GM19239 (cell line): Measurements from ENCODE around the gene CMKLR1.

Experiments used
- DNase-seq: peaks from one replicate; pipeline ENCODE4 v3.0.0; 2011; ENCODE audit warnings: low spot score; ENCODE audit not compliant: insufficient read length
- FAIRE-seq: peaks from 2 replicates; lab custom pipeline; 2011; peaks lifted over from hg19 to GRCh38; lab: Jason Lieb, UNC

CMKLR1 gene

DNA sequence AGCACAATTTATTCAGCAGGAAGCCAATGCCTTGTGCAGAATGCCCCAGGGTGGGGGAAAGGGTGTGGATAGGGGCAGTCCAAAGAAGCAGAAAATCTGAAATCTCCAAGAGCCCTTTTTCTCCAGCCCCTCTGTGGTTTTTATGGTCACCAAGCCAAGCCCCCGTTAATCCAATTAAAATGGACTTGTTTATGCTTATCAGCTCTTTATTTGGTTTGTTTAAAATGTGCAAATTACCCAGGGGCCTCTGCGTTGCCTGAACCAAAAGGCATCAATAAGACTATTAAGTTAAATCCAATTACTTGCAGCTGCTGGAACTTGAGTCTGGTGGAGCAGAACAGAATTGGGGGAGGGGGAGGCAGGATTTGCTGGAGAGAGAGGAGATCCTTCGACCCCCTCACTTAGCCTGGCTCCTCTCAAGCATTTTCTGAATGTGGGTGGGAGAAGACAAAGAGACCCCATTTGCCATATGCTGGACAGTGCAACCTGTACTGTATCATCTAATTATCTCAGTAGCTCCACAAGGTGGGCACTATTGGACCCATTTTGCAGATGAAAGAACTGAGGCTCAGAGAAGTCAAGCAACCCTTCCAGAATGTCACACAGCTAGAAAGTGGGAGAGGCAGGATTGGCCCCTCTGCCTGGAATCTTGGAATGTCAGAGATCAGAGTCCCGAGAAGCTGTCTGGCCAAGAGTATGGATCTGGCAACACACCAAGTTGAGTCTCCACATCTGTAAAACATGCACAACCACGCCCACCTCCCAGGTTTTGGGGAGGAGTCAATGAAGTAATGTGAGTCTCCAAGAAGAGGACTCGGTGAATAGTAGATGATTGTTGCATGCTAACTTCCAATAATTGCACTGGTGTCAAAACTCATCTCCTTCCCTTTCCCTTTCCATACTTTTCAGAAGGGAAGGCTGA is 66.9 kb downstream of the CMKLR1 start:
- FAIRE-seq (no peak), DNase-seq (no peak)

DNA sequence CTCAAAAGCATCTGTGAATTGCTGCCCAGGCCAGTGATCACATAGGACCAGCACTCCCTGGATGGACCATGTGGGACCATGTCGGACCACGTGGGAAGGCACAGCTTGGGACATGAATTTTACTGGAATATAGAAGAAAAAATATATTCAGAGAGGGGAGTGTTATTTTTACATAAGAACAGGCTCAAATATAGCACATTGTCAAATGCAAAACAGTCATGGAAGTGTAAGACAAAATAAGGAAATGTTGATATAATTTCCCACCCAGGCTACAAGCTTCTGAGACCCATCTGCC is 68.3 kb downstream of the CMKLR1 start:
- no peak for FAIRE-seq
- DNase-seq, result no peak

DNA sequence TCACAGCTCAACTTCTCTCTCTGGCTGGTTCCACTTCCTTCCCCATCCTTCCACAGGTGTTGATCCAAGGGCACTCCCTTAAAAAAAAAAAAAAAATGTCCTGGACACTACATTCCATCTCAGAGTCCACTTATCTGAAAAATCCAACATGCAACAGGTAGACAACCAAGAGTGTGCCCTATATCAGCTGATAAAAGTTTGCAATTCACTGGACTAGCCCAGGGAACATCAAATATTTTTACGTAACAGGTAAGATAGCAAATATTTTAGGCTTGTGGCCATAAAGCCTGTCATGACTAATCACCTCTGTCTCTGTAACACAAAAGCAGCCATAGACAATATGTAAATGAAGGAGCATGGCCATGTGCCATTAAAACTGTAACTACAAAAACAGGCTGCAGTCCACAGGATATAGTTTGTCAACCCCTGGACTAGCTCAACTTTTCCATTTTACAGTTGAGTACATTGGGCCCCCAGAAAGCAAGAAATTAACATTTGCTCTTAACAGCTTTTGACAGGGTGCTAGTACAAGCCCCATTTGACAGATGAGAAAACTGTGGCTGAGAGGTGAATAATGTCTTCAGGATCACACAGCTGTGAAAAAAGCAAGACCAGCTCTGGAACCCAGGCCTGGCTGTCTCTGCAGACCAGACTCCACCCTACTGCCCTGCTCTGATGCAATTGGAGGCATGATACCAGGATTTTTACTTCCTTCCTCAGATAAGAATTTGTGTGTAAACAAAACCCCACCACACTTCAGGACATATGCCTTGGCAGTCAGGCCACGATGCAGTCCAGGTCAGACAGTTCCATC is 68.9 kb downstream of the CMKLR1 start:
- DNase-seq, result no peak
- no peak for FAIRE-seq

GRCh38 chr12:108269224-108269623 is 69.9 kb downstream of the CMKLR1 start:
- DNase-seq, result no peak
- FAIRE-seq, result no peak

DNA sequence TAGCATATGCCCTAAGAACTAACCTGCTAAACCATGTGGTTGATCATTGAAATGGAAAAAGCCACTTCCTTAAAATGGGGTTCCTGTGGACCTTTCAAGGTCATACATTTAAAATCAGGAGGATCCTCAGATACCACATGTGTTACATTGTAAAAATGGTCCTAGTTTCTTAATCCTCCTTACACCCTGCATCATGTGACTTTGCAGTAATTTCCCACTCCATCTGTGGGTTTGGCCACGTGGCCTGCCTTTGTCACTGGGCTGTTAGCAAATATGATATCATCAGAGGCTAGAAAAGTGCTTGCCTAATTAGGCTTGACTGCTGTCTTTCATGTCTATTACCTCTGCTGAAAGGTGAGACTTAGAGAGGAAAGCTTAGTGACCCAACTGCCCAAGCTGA is 70.7 kb downstream of the CMKLR1 start:
- FAIRE-seq, result no peak

DNA sequence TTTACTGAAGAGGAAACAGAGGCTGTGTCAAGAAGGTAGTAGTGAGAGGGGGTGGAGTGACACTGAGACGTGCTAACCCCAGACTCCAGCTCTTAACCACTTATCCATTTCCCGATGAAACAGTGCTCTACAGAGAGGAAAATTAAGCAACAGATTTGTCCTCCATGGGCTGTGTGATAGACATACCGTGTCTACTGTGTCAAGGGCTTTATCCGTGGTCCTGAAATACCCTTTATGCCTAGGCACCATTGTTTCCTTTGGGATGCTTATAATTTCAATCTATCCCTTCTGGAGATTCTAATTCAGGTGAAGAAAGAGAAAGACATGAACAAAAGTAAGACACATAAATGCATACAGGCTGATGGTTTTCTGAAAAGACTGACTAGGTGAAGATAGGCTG is 71.7 kb downstream of the CMKLR1 start:
- DNase-seq (no peak), FAIRE-seq (no peak)

More for the DNA sequence above, 70.7 kb downstream of the CMKLR1 start:
- DNase-seq, result no peak

GRCh38 chr12:108266131-108266530 is 73.0 kb downstream of the CMKLR1 start:
- FAIRE-seq (no peak), DNase-seq (no peak)

DNA sequence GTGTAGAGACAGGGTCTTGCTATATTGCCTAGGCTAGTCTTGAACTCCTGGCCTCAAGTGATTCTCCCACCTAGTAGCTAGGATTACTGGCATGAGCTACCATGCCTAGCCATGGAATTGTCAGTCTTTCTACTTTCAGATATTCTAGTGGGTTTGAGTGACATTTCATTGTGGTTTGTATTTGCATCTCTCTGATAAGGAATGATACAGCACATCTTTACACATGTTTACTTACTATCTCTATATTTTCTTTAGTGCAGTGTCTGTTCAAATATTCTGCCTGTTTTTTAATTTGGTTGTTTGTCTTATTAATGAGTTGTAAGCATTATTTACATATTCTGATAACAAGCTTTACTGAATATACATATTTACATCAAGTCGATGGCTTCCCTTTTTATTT is 73.6 kb downstream of the CMKLR1 start:
- DNase-seq (no peak), FAIRE-seq (no peak)

- DNase-seq (no peak), FAIRE-seq (no peak)
These were observed 78.1 kb downstream of the CMKLR1 start for GRCh38 chr12:108260969-108261368.

GRCh38 chr12:108260039-108260438 is 79.1 kb downstream of the CMKLR1 start:
- FAIRE-seq (no peak), DNase-seq (no peak)

DNA sequence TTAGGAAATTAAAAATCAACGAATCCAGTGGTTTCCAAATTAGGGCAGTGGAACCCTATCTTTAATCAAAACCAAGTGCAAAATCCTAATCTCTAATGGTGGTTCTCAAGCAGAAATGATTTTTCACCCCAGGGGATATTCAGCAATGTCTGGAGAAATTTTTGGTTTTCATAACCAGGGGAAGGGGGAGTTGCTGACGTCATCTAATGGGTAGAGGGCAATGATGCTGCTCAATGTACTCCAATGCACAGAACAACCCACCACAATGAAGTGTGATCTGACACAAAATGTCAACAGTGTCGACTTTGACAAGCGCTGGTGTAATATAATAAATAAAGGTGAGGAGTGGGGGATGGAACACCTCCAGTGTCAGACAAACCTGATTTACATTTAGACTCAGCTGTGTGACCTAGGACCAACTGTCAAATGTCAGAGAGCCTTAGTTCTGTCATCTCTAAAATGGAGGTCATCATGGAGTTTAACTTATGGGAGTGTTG is 81.5 kb downstream of the CMKLR1 start:
- FAIRE-seq (no peak), DNase-seq (no peak)

DNA sequence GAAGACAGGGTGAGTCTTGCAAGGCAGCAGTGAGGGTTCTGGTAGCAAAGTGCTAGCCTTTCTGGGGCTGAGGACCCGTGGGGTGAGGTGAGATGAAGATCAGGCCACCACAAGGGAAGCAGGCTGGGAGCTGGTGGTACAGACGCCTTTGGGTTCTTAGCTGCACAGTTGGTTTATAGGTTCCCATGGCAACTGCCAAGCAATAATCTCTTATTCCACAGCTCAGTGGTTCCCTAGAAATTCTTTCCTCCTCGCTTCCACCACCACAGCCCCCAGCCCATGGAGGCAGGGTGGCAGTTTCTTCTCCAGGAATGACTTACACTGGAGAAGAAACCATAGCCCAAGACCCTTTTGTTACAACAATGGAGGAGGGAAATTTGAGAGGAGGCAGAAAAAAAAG is 82.1 kb downstream of the CMKLR1 start:
- FAIRE-seq (no peak), DNase-seq (no peak)

DNA sequence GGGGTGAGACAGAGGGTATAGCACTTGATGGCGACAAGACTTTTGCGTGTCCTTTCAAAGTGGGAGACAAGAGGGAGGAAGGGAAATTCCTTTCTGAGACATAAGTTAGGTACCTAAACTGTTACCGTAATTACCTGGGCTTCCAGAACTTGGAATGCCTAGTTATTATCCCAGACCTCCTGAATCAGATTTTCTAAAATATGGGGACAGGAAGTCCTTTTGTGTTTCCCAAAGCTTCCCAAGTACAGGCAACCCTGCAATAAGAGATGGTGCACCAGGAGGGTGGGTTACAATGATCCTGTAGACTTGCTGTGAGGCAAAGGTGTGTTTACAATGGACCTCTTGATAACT is 83.9 kb downstream of the CMKLR1 start:
- FAIRE-seq (no peak), DNase-seq (no peak)

DNA sequence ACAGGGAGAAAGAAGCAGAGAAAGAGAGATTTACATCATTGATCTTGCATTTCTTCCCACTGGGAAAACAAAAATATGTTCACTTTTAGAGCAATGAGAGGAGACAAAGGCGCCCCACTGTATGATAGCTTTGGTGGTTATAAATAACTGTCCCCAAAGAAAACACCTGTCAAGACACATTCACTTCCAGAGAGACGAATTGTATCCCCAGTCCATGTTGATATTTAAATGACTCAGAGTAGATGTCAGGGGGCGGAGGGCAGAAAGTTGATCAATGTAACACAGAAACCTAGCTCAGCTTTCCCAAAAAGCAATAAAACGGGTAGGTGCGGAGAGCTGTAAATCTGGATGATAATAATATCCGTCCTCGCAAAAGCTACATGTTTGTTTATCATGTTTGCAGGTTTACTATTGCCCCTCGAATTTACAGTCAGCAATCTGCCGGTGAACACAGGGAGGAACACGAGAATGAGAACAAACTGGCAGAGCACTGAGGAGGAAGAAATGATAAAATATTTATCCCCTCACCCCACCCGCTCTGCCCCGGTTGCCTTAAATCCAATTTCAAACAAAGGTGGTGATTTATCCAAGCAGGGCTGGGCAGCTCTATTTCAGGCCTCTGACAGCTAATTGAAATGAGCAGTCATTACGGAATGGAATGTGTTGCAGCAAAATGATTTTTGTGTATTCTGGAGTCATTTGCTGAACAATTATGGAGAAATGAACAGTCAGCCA is 84.4 kb downstream of the CMKLR1 start:
- DNase-seq (no peak), FAIRE-seq (no peak)

- no peak for DNase-seq
- FAIRE-seq, result no peak
These were observed 85.1 kb downstream of the CMKLR1 start for GRCh38 chr12:108254030-108254429.

- no peak for FAIRE-seq
- no peak for DNase-seq
These were observed 85.6 kb downstream of the CMKLR1 start for GRCh38 chr12:108253540-108253939.

DNA sequence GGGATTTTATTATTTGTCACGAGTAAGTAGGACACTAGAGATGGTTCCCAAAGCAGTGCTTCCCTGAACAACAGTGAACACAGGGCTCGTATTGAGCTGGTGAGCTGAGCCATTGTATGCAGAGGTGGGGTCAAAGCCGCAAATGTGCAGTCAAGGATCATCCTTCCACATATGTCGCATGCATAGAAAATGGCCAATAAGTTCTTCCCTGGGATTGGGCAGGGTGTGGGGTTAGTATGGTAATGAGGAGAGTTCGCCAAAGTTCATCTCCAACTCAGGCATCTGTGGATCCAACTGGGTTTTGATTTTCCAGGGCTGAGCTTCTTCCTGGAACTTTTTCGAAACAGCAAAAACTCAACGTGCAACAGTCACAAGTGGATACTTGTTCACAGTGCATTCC is 86.6 kb downstream of the CMKLR1 start:
- FAIRE-seq, result no peak

GRCh38 chr12:108248011-108248410 is 91.1 kb downstream of the CMKLR1 start:
- DNase-seq, result no peak
- FAIRE-seq, result no peak

More for the DNA sequence above, 86.6 kb downstream of the CMKLR1 start:
- DNase-seq, result no peak

- FAIRE-seq (no peak), DNase-seq (no peak)
These were observed 92.0 kb downstream of the CMKLR1 start for GRCh38 chr12:108247130-108247529.

DNA sequence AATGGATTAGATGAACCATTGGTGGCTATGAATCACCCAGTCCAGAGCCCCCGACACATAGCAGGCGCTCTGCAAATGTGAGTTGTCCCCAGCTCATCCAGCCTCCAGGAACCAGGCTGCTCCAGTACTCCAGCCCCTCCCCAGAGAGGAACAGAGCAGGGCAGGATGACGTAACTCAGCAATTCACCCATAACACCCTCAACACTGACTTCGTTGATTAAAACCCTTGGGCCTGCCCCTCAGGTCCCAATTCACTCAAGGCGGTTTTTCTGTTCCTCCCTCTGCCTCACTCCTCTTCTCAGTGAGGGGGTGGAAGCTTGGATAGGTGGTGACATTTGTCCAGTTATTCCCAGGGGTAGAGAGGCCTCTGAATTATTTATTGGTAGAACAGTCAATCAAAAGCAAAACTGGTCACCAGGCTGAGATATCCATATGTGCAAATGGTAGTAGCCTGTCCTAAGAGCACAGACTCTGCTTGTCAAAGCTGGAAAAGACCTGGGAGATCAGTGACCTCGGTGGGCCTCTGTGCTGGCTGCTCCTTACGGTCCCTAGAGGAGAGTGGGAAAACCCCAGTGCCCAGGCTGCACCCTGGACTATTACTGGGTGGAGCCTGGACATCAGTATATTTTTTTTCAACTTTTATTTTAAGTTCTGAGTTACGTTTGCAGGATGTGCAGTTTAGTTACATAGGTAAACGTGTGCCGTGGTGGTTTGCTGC is 97.0 kb downstream of the CMKLR1 start:
- FAIRE-seq (no peak), DNase-seq (no peak)
